Stomach (tissue), 4 donors: ENCODE results near the gene HOXC4.

Source experiments
- CTCF ChIP-seq, 7 experiments: fragments of 450-650 bp in 4 of 7; fragments of 200-600 bp in 3 of 7; sonication (generic) in 3 of 7; IDR thresholded peaks; one replicate each; pipeline ENCODE4 v1.5.1; 2016 to 2019; ENCODE audit warnings: antibody characterized with exemption in 7 of 7, control low read depth in 2 of 7, mild to moderate bottlenecking in 1 of 7
- EP300 ChIP-seq: sonication (generic); formaldehyde crosslinking; IDR thresholded peaks from one replicate; pipeline ENCODE4 v1.6.1; 2017; ENCODE audit warnings: antibody characterized with exemption

- TF ChIP-seq CTCF (IDR thresholded peaks at IDR 0.05) = no peak
- no peak for TF ChIP-seq EP300
These were observed 9.1 kb upstream of the HOXC4 start for GRCh38 chr12:54044425-54045103.
